Measurements from ENCODE around the gene UBL4B.
"Not testable (repeated sequence)": the region's sequence is repeated elsewhere in the genome, so short reads cannot be mapped to it uniquely, and the experiment has no call there.

The UBL4B gene

GRCh38 chr1:110112143-110112542 lies at the start of gene UBL4B:
UBL4B (plus strand) TSS chr1:110112443; CDS start chr1:110112535, 92 bp downstream.
- no peak for DNase-seq

- DNase-seq, result no peak
Measured at GRCh38 chr1:110062612-110063011, 49.6 kb upstream of the UBL4B start.

DNA sequence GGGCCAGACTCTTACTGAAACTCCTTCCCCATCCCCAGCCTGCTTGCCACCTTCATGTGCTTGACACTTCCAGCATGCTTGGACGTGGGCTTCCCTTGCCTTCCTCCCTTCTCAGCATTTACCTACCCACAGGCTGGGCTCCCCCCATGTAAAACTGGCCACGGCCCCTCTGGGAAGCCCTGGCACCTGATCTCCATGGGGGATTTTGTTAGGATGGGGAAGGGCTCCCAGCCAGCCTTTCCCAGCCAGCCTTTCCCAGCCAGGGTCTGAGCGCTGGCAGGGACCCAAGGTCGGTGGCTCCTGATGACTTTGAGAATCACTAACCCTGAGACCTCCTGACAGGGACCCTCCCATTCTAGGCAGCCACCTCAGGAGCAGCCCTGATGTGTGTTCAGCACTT lies 48.5 kb upstream of the UBL4B start:
- no peak for DNase-seq

DNA sequence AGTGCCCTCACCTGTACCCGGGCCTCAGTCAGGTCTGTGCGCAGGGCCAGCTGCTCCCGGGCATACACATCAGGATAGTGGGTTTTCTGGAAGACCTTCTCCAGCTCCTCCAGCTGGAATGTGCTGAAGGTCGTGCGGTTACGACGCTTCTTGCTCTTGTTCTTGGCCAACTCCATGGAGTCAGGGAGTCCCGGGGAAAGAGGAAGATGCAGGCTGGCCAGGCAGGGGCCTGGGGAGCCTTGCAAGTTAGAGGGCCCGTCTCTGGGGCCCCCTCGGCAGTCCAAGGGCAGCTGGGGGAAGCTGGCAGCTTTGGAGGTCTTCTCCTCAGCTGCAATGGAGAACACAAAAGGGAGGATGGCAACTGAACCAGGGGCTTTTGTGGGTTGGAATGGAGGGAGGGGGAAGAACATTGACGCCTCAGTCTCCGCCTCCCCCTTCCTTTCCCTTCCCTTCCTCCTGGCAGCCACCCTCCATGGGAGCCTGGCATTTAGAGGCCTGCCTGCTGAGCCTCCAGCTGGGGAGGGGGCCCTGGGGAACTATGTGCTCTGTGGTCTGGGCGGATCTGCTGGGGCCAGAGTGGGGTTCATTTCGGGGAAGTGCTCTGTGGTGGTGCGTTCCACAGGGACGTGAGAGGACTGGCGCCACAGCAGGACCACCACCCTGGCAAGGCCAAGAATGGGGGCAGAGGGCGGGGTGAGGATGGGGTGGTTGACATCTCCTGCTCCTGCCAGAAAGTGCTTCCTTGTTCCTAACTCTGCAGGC lies 47.5 kb upstream of the UBL4B start:
- DNase-seq, result no peak

- DNase-seq, result no peak
Measured at GRCh38 chr1:110065841-110066240, 46.4 kb upstream of the UBL4B start.

DNA sequence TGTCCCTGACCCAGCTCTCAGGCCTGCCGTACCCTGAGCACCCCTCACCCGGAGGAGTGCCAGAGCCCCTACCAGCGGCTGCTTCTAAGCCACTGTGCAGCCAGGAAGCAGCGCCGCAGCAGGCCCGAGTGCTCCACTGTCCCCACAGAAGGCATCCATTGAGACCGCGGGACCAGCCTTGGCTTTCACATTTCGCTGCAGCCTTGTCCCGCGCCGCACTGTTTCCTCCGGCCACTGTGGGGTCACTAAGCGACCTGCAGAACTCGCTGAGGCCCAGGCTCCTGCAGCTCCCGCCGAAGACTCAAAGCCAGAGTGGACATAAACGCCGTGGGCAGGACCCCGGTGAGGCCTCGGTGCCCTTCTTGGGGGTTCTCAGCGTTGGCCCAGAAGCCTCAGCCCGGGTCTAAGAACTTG lies 44.8 kb upstream of the UBL4B start:
- DNase-seq, result no peak

GRCh38 chr1:110067893-110068645 lies 44.2 kb upstream of the UBL4B start:
- DNase-seq, result no peak

DNA sequence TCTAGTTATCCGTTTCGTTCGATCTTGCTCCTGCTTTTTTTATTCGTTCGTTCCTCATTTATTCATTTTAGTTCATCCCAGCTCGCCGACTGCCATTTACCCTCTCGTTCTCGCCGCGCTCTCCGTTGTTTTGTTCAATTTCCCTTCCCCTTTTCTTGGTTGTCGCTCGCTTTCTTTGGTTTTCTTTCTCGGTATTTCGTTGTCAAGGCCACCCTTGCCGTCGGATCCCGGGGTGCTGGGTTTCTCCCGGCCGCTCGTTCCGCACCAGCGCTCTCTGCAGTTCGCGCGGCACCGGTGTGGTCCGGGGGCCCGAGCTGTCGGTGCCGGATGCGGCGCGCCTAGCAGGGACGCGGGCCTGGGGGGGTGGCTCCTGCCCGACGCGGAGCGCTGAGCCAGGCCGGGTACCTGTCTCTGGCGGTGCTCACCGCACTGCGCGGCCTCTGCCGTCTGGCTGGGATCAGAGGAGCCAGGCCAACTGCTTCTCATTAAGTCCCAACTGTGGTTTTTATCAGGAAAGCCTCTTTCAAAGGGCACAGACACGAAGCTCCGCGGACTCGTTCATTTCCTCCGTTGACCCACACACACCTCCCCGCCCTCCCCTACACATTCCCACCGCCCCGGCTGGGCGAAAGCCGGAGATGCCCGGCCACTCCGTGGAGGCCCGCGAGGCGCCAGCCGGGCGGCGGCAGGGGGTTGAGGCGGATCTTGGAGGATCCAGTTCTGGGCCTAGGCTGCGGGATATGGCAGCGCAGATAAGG lies 43.4 kb upstream of the UBL4B start:
- DNase-seq, result no peak

- DNase-seq, result no peak
Measured at GRCh38 chr1:110069404-110070281, 42.6 kb upstream of the UBL4B start.

- no peak for DNase-seq
Measured at GRCh38 chr1:110070282-110070669, 42.0 kb upstream of the UBL4B start.

- no peak for DNase-seq
Measured at GRCh38 chr1:110070671-110071242, 41.5 kb upstream of the UBL4B start, which contains the start of gene ALX3. ALX3 (minus strand) TSS chr1:110070672; CDS start chr1:110070612, 60 bp downstream.

DNA sequence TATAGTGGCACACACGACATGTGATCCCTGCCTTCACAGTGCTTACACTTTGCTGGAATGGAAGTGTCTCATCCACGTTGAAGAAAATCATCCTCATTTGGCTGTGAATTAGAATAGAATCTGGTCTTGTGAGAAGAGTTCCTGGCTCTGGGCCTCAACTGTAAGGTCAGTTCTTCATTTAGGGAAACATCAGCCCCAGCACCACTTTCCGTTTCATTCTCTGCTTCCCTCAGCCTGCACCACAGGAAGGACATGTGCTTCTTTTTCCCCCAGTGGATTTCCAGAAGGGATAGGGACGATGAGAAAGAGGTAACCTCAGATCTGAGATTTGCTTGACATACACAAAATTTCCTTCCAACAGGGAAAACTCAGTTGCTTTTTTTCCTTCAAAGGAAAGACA lies 38.1 kb upstream of the UBL4B start:
- DNase-seq, result no peak

- DNase-seq, result no peak
Measured at GRCh38 chr1:110076789-110077500, 35.3 kb upstream of the UBL4B start.

DNA sequence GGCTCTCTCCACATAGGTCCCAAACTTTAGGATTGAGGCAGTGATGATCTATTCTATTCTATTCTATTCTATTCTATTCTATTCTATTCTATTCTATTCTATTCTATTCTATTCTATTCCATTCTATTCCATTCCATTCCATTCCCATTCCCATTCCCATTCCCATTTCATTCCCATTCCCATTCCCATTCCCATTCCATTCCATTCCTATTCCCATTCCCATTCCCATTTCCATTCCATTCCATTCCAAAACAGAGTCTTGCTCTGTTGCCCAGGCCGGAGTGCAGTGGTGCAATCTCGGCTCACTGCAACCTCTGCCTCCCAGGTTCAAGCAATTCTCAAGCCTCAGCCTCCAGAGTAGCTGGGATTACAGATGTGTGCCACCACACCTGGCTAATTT lies 32.2 kb upstream of the UBL4B start:
- not testable (repeated sequence) for DNase-seq

- DNase-seq, result no peak
Measured at GRCh38 chr1:110081061-110081460, 31.2 kb upstream of the UBL4B start.

GRCh38 chr1:110082477-110082876 lies 29.8 kb upstream of the UBL4B start:
- no peak for DNase-seq

DNA sequence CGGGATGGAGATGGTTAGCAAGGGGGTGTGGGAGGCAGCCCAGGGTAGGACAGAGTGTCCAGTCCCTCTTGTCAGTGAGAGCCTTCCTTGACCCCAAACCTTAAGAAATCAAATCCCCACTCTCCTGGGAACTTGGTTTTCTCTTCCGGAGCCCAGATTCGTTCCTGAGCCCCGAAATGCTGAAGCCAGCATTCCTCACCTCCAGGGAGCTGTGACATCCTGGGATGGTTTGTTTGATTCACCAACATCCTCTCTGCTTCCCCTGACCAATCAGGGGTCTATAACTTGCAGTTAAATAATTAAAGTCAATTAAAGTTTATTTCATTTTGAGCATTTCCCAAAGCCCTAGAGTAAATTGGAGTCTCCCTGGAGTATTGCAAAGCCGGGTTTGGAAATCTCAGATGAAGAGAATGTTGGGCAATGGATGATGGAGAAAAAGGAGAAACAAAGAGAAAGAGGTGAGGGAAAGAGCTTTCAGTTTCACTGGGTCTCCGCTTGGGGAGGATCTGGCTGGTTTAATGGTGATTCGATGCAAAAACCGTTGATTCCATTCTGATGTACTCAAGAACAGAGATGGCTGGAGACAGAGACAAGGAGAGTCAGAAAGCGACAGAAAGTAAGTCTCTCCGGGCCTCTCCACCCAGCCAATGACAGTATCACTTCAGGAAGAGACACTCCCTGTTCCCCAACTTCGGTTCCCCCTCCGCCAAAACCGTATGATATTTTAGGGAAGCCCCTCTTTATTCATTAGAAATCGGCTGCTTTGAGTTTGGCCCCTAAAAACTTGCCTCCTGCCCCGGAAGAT lies 29.0 kb upstream of the UBL4B start:
- peak; percentile 22 for DNase-seq

DNA sequence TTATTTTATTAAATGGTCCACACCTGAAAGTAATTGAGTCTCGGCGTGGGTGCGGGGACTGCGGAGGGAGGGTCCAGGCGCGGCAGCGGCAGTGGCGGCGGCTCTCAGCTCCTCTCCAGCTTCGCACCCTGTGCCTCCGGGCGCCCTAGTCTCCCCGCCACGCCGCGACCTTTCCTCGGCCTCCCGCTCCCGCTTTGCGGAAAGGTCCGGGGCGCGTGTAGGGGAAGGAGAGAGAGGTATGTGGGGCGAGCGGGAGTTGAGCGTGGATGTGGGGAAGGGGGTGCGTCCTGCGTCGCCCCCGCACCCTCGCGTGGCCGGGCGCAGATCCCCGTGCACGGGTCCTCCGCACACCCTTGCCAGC lies 28.4 kb upstream of the UBL4B start:
- no peak for DNase-seq

GRCh38 chr1:110084227-110085078 lies 27.8 kb upstream of the UBL4B start:
- DNase-seq, result peak; percentile 67

- DNase-seq, result no peak
Measured at GRCh38 chr1:110085671-110086070, 26.6 kb upstream of the UBL4B start.
